ENCODE measurements around the gene AVPI1.

DNA sequence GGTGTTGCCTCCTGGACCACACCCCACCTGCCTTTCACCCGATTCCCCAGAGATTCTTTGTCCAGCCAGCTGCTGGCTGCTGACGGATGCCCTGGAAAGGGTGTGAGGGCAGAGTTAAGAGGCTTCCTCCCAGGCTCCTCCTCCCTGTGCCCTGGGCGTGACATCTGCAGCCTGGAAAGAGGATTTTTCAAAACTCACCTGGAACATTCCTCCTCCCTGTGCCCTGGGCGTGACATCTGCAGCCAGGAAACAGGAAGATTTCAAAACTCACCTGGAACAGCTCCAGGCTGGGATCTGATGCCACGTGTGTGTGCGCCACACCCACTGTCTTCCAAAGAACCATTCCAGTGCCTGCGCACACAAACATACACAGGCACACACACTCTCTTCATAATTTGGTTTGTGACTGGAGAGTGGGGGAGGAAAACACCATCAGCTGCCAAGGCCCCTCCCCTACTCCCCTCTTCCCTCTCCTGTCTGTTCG is 31.7 kb upstream of the AVPI1 start:
- TF ChIP-seq, protein P1, sequence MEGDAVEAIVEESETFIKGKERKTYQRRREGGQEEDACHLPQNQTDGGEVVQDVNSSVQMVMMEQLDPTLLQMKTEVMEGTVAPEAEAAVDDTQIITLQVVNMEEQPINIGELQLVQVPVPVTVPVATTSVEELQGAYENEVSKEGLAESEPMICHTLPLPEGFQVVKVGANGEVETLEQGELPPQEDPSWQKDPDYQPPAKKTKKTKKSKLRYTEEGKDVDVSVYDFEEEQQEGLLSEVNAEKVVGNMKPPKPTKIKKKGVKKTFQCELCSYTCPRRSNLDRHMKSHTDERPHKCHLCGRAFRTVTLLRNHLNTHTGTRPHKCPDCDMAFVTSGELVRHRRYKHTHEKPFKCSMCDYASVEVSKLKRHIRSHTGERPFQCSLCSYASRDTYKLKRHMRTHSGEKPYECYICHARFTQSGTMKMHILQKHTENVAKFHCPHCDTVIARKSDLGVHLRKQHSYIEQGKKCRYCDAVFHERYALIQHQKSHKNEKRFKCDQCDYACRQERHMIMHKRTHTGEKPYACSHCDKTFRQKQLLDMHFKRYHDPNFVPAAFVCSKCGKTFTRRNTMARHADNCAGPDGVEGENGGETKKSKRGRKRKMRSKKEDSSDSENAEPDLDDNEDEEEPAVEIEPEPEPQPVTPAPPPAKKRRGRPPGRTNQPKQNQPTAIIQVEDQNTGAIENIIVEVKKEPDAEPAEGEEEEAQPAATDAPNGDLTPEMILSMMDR (IDR thresholded peaks at IDR 0.05; ENCODE audit: low read depth, low read length) = no peak
- no peak for TF ChIP-seq POLR2A (IDR thresholded peaks at IDR 0.05; ENCODE audit: extremely low read depth, insufficient read length)
- TF ChIP-seq, protein P2, sequence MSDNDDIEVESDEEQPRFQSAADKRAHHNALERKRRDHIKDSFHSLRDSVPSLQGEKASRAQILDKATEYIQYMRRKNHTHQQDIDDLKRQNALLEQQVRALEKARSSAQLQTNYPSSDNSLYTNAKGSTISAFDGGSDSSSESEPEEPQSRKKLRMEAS (IDR thresholded peaks at IDR 0.05; ENCODE audit: low read depth, low read length) = no peak
